IMR-90 (cell line): Measurements from ENCODE around the gene ZNF691. TPM values are rescaled to one million over a fixed set of nuclear protein-coding genes. Genes with fewer than 3 reads are reported as not detected.

Source experiments
- ATAC-seq: fragments of 200-7000 bp; cut with Tn5 transposase; 2 replicates; pipeline ENCODE4 v1.9.1; 2020; ENCODE audit warnings: low read depth, mild to moderate bottlenecking, moderate library complexity
- BruUV-seq: library from RNA; stranded (reverse); fragments of 400-500 nt; replicated peaks from 2 replicates; lab custom pipeline; 2021; lab: Mats Ljungman, UMichigan
- CTCF ChIA-PET: fragments of 300-600 bp; formaldehyde crosslinking; extraction: SDS; loops from one replicate; lab custom pipeline; 2021; ENCODE audit warnings: antibody characterized with exemption; lab: Yijun Ruan, JAX
- POLR2A ChIA-PET: fragments of 300-600 bp; sonication (Branson Sonifier 250); formaldehyde crosslinking; loops from one replicate; lab custom pipeline; 2022; ENCODE audit warnings: antibody characterized with exemption; ENCODE audit not compliant: unreplicated experiment; lab: Charles Lee
- DNase-seq: peaks from one replicate; pipeline ENCODE4 v3.0.0; 2013
- H2AFZ ChIP-seq: replicated peaks from 2 replicates; pipeline ENCODE3; 2013; ENCODE audit warnings: low read length, mild to moderate bottlenecking; ENCODE audit not compliant: poor library complexity
- H2AK5ac ChIP-seq: 2 replicates; pipeline ENCODE4 v1.6.1; 2013; ENCODE audit warnings: low read depth, low read length, inconsistent platforms
- H2AK9ac ChIP-seq: replicated peaks from 2 replicates; pipeline ENCODE3; 2013; ENCODE audit warnings: mild to moderate bottlenecking, low read depth, low read length, moderate library complexity; ENCODE audit not compliant: poor library complexity
- H2BK120ac ChIP-seq: 2 replicates; pipeline ENCODE4 v1.6.1; 2013; ENCODE audit warnings: low read depth, low read length, inconsistent platforms
- H2BK15ac ChIP-seq: 3 replicates; pipeline ENCODE4 v1.6.1; 2013; ENCODE audit warnings: low read depth, low read length, inconsistent platforms
- H2BK20ac ChIP-seq: 2 replicates; pipeline ENCODE4 v1.6.1; 2013; ENCODE audit warnings: low read depth, mild to moderate bottlenecking, inconsistent platforms, low read length, moderate library complexity
- H2BK5ac ChIP-seq: 2 replicates; pipeline ENCODE4 v1.6.1; 2013; ENCODE audit warnings: mild to moderate bottlenecking, low read depth, low read length, inconsistent platforms; ENCODE audit not compliant: poor library complexity, severe bottlenecking
- H3K14ac ChIP-seq: replicated peaks from 2 replicates; pipeline ENCODE4 v1.6.1; 2013; ENCODE audit warnings: low read depth, low read length, inconsistent platforms
- H3K18ac ChIP-seq: 2 replicates; pipeline ENCODE4 v1.6.1; 2013; ENCODE audit warnings: low read depth, low read length, control low read depth
- H3K23ac ChIP-seq: 2 replicates; pipeline ENCODE4 v1.6.1; 2013; ENCODE audit warnings: low read depth, low read length, inconsistent platforms
- H3K27ac ChIP-seq: 2 replicates; pipeline ENCODE4 v1.5.1; 2013; ENCODE audit warnings: mild to moderate bottlenecking, control low read depth, low read length; ENCODE audit not compliant: insufficient read depth
- H3K27me3 ChIP-seq: 2 replicates; pipeline ENCODE4 v1.6.1; 2013; ENCODE audit warnings: low read length; ENCODE audit not compliant: control insufficient read depth, insufficient read depth
- H3K36me3 ChIP-seq: 2 replicates; pipeline ENCODE4 v1.6.1; 2013; ENCODE audit warnings: low read length, mixed read lengths; ENCODE audit not compliant: control insufficient read depth, insufficient read depth
- H3K4ac ChIP-seq: 2 replicates; pipeline ENCODE4 v1.6.1; 2013; ENCODE audit warnings: low read depth, low read length, inconsistent platforms
- H3K4me1 ChIP-seq: 2 replicates; pipeline ENCODE4 v1.6.1; 2013; ENCODE audit warnings: low read length, mixed read lengths; ENCODE audit not compliant: control insufficient read depth, insufficient read depth
- H3K4me2 ChIP-seq: 2 replicates; pipeline ENCODE4 v1.6.1; 2013; ENCODE audit warnings: low read depth, mild to moderate bottlenecking, control low read depth, low read length, moderate library complexity
- H3K4me3 ChIP-seq: 2 replicates; pipeline ENCODE4 v1.5.1; 2013; ENCODE audit warnings: low read depth, mild to moderate bottlenecking, control low read depth, low read length, moderate library complexity; ENCODE audit not compliant: insufficient read depth
- H3K56ac ChIP-seq: 2 replicates; pipeline ENCODE4 v1.6.1; 2013; ENCODE audit warnings: low read length, inconsistent platforms; ENCODE audit not compliant: insufficient read depth; ENCODE audit errors: extremely low read depth
- H3K79me1 ChIP-seq, 2 experiments: 2 replicates each; pipeline ENCODE4 v1.6.1; 2013; ENCODE audit warnings: low read length in 2 of 2, inconsistent platforms in 1 of 2, low read depth in 1 of 2
- H3K9ac ChIP-seq: 2 replicates; pipeline ENCODE4 v1.6.1; 2013; ENCODE audit warnings: low read depth, low read length, control low read depth
- H3K9me1 ChIP-seq: 2 replicates; pipeline ENCODE4 v1.6.1; 2013; ENCODE audit warnings: low read length, inconsistent platforms; ENCODE audit not compliant: insufficient read depth
- H3K9me3 ChIP-seq: 2 replicates; pipeline ENCODE4 v1.6.1; 2013; ENCODE audit warnings: low read length; ENCODE audit not compliant: control insufficient read depth, insufficient read depth
- H4K20me1 ChIP-seq: 2 replicates; pipeline ENCODE4 v1.6.1; 2013; ENCODE audit warnings: low read length, inconsistent platforms; ENCODE audit not compliant: insufficient read depth
- H4K5ac ChIP-seq: 2 replicates; pipeline ENCODE4 v1.6.1; 2013; ENCODE audit warnings: mild to moderate bottlenecking, low read depth, low read length, control low read depth
- H4K8ac ChIP-seq, 2 experiments: 2 replicates each; pipeline ENCODE4 v1.6.1; 2013; ENCODE audit warnings: low read depth in 2 of 2, low read length in 2 of 2, control low read depth in 1 of 2, inconsistent platforms in 1 of 2
- H4K91ac ChIP-seq: 2 replicates; pipeline ENCODE4 v1.6.1; 2013; ENCODE audit warnings: low read depth, low read length, inconsistent platforms; ENCODE audit not compliant: insufficient read depth
- MAFK ChIP-seq: IDR thresholded peaks from 2 replicates; pipeline ENCODE4 v1.6.1; 2012; ENCODE audit warnings: low read depth, low read length, improper control_type of control experiment
- POLR2A ChIP-seq: IDR thresholded peaks from 2 replicates; pipeline ENCODE4 v1.6.1; 2012; ENCODE audit warnings: mild to moderate bottlenecking, low read depth, low read length
- WGBS, 2 experiments: methylation state at CpG; one replicate each; pipeline versions ENCODE4 v1.1.5 to v1.1.7; 2013; ENCODE audit warnings: missing lambda C conversion rate in 2 of 2; ENCODE audit not compliant: insufficient read length in 1 of 2; ENCODE audit errors: extremely low coverage in 2 of 2; 5-methylcytosine and 5-hydroxymethylcytosine counted together
- dilution Hi-C: fragments of 300-500 bp; cut with HindIII; formaldehyde crosslinking; loops from one replicate; pipeline ENCODE4 v1.14.3; 2018; ENCODE audit warnings: low sequenced_read_pairs; ENCODE audit not compliant: unreplicated experiment
- in situ Hi-C: fragments of 300-500 bp; cut with MboI; formaldehyde crosslinking; loops from 3 replicates; pipeline ENCODE4 v1.14.3; 2019; ENCODE audit warnings: low sequenced_read_pairs, inconsistent platforms, mixed read lengths
- intact Hi-C: fragments of 100-400 bp; cut with micrococcal nuclease; formaldehyde crosslinking; loops from 2 replicates; pipeline ENCODE4 v1.10.0; 2022
- polyA plus RNA-seq, 3 experiments: library from polyadenylated mRNA; depleted of rRNA; stranded (reverse); fragments of >200 nt; gene quantifications; 2 replicates each; pipeline ENCODE4 v1.2.3, GENCODE V29; 2012; ENCODE audit warnings: low replicate concordance in 1 of 3
- total RNA-seq: library from RNA; depleted of rRNA; stranded (reverse); fragments of >200 nt; gene quantifications from 2 replicates; pipeline ENCODE4 v1.2.3, GENCODE V29; 2012
- TF ChIP-seq, protein P1 (sequence below): fragments of 150-350 bp; IDR thresholded peaks from 2 replicates; pipeline ENCODE4 v1.6.1; 2016; ENCODE audit warnings: low read depth, mild to moderate bottlenecking, low read length, moderate library complexity, borderline replicate concordance

ZNF691 gene
- total and polyA plus RNA-seq, 2 of the 4 experiments (the other 2 are of a cell fraction): 6.8 to 13.6 TPM

DNA sequence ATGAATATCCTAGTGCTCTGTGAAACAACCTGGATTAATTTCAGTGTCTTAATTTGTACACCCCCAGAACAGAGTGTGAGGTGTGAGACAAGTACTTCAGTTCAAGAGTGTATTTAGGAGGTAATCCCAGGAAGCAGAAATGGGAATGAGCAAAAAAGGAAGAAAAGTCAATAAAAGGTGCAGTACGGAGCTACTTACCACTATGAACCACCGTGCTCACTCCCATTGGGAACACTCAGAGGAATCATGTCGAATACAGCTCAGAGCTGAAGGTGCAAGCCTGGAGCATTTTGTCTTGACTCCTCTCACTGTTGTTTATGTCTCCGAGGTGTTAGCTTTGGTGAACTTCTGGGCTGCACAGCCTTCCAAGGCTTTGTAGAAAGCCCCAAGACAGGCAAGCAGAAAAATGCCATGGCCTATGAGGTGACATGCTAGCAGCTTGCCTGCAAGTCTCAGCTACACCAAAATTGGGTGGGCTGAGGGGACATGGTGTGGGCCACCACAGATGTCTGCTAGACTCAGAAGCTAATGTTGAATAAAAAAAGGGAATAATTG is 21.9 kb upstream of the ZNF691 start:
- no peak overlapping the region for H3K4me2 ChIP-seq
- no peak overlapping the region for H3K14ac ChIP-seq
- ChIA-PET POLR2A (no interaction called here), CTCF (no interaction called here)
- H3K36me3 ChIP-seq: no peaks in the 10 kb centered on the region
- no peak overlapping the region for H3K18ac ChIP-seq
- H2BK20ac ChIP-seq: no peak overlapping the region
- no peak overlapping the region for H2BK5ac ChIP-seq
- WGBS, 2 experiments: 83% methylated on average over 2 of the region's 4 CpGs; no CpG with 5 or more reads in 1 of the 2 experiments
- intact Hi-C loops (no loop called here), in situ Hi-C loops (no loop called here), dilution Hi-C loops (no loop called here)
- no TSS peak for BruUV-seq
- no peaks in the 10 kb centered on the region for H3K9me3 ChIP-seq
- H3K56ac ChIP-seq: no peak overlapping the region
- H2AK9ac ChIP-seq: no peak overlapping the region
- H3K27ac ChIP-seq: no peak overlapping the region
- H2AK5ac ChIP-seq: no peak overlapping the region
- no peak overlapping the region for H3K9ac ChIP-seq
- no peaks in the 10 kb centered on the region for H4K20me1 ChIP-seq
- no peaks in the 10 kb centered on the region for H3K27me3 ChIP-seq
- no peak overlapping the region for H4K5ac ChIP-seq
- ATAC-seq (no peak), DNase-seq (no peak)
- H3K4me3 ChIP-seq: no peak overlapping the region
- H2AFZ ChIP-seq: no peak overlapping the region
- TF ChIP-seq, protein P1, sequence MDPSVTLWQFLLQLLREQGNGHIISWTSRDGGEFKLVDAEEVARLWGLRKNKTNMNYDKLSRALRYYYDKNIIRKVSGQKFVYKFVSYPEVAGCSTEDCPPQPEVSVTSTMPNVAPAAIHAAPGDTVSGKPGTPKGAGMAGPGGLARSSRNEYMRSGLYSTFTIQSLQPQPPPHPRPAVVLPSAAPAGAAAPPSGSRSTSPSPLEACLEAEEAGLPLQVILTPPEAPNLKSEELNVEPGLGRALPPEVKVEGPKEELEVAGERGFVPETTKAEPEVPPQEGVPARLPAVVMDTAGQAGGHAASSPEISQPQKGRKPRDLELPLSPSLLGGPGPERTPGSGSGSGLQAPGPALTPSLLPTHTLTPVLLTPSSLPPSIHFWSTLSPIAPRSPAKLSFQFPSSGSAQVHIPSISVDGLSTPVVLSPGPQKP: no peak
- no peak for TF ChIP-seq MAFK
- TF ChIP-seq POLR2A: no peak
- no peaks in the 10 kb centered on the region for H3K4me1 ChIP-seq
- no peak overlapping the region for H2BK15ac ChIP-seq
- H3K23ac ChIP-seq: no peak overlapping the region
- H4K8ac ChIP-seq: no peak overlapping the region
- no peaks in the 10 kb centered on the region; the same call in 1 of the 2 replicates for H3K9me1 ChIP-seq
- no peak overlapping the region for H2BK120ac ChIP-seq
- no peak overlapping the region for H4K91ac ChIP-seq
- no peak overlapping the region for H3K4ac ChIP-seq
- peaks cover 8 to 14% of the 10 kb centered on the region in 2 experiments for H3K79me1 ChIP-seq
